ENCODE data around the gene POR.

GRCh38 chr7:75921479-75921878, 6.5 kb downstream of the POR start:
- no peak for TF ChIP-seq REST (IDR thresholded peaks at IDR 0.05; ENCODE audit: borderline replicate concordance)
- no peak for TF ChIP-seq RAD21 (conservative IDR thresholded peaks at IDR 0.05)
- TF ChIP-seq EP300 (conservative IDR thresholded peaks at IDR 0.05; ENCODE audit: poor library complexity, severe bottlenecking), result no peak

All from neural cell (in vitro differentiated cells).